Glutamatergic neuron (in vitro differentiated cells): ENCODE results near the gene MICB. TPM values are rescaled to one million over a fixed set of nuclear protein-coding genes. Genes with fewer than 3 reads are reported as not detected.
"Not testable (repeated sequence)": the region's sequence is repeated elsewhere in the genome, so short reads cannot be mapped to it uniquely, and the experiment has no call there.

Experiments used
- DNase-seq: peaks from one replicate; pipeline ENCODE4 v3.0.0; 2022
- H3K27ac Mint-ChIP-seq: one replicate; pipeline ENCODE4 v1.8.0; 2020; ENCODE audit warnings: mild to moderate bottlenecking, mixed read lengths, inconsistent platforms; ENCODE audit not compliant: unreplicated experiment
- H3K27me3 Mint-ChIP-seq: one replicate; pipeline ENCODE4 v1.8.0; 2020; ENCODE audit warnings: mild to moderate bottlenecking, moderate library complexity, mixed read lengths, inconsistent platforms; ENCODE audit not compliant: unreplicated experiment
- H3K36me3 Mint-ChIP-seq: one replicate; pipeline ENCODE4 v1.8.0; 2020; ENCODE audit warnings: mild to moderate bottlenecking, mixed read lengths, inconsistent platforms; ENCODE audit not compliant: unreplicated experiment
- H3K4me1 Mint-ChIP-seq: one replicate; pipeline ENCODE4 v1.8.0; 2020; ENCODE audit warnings: mild to moderate bottlenecking, low read depth, mixed read lengths, inconsistent platforms; ENCODE audit not compliant: unreplicated experiment
- H3K4me3 Mint-ChIP-seq: one replicate; pipeline ENCODE4 v1.8.0; 2020; ENCODE audit warnings: mild to moderate bottlenecking, mixed read lengths, inconsistent platforms; ENCODE audit not compliant: unreplicated experiment
- H3K9me3 Mint-ChIP-seq: one replicate; pipeline ENCODE4 v1.8.0; 2020; ENCODE audit warnings: mild to moderate bottlenecking, moderate library complexity, mixed read lengths, inconsistent platforms; ENCODE audit not compliant: unreplicated experiment
- total RNA-seq: library from RNA; stranded (reverse); fragmentation: NEBNext Ultra II Directional; extraction: Animal tissue kit (Norgen Biotek cat#: 25700); gene quantifications from one replicate; pipeline ENCODE4 v1.2.1, GENCODE V29; 2021; ENCODE audit not compliant: unreplicated experiment
- TF ChIP-seq, protein P1 (sequence below): fragments of 200-600 bp; sonication (generic); IDR thresholded peaks from one replicate; pipeline ENCODE4 v1.5.0; 2021; ENCODE audit not compliant: partially characterized antibody, unreplicated experiment

Gene MICB
- total RNA-seq, 1 donor from 2014 or later = 3.6 TPM

- Mint-ChIP-seq H3K36me3 (no peaks in the 10 kb centered on the region), H3K4me1 (peaks cover 2% of the 10 kb centered on the region), H3K4me3 (no peak overlapping the region), H3K27me3 (peaks cover 4% of the 10 kb centered on the region), H3K27ac (no peak overlapping the region), H3K9me3 (no peaks in the 10 kb centered on the region)
- TF ChIP-seq, protein P1, sequence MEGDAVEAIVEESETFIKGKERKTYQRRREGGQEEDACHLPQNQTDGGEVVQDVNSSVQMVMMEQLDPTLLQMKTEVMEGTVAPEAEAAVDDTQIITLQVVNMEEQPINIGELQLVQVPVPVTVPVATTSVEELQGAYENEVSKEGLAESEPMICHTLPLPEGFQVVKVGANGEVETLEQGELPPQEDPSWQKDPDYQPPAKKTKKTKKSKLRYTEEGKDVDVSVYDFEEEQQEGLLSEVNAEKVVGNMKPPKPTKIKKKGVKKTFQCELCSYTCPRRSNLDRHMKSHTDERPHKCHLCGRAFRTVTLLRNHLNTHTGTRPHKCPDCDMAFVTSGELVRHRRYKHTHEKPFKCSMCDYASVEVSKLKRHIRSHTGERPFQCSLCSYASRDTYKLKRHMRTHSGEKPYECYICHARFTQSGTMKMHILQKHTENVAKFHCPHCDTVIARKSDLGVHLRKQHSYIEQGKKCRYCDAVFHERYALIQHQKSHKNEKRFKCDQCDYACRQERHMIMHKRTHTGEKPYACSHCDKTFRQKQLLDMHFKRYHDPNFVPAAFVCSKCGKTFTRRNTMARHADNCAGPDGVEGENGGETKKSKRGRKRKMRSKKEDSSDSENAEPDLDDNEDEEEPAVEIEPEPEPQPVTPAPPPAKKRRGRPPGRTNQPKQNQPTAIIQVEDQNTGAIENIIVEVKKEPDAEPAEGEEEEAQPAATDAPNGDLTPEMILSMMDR = no peak
- DNase-seq = no peak
These were observed 18.6 kb upstream of the MICB start for GRCh38 chr6:31479151-31479932.

DNA sequence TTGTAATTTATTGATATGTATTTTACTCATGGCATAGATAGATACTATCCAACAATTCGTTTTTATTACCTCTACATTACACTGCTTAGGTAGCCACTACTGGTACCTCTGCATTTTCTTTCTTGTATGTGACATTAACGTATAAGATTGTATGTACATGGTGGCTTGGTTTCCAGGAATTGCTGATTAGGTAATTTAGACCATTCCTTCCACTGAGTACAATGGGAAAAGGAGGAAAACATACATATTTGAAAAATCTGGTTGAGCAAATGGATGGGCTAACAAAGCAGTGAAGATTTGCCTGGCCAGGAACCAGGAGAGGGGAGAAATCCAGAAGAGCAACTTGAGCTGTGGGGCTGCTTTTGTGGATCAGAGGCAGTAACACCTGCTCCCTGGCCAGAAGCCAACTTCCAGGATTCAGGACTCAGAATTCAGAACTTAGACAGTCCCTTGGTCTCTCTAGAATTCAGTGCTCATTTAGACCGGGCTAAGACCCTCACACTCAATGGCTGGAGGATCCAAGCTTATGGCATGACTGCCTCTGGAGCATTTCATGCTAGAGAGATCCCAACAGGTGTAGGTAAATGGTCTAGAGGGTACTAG, 17.9 kb upstream of the MICB start:
- TF ChIP-seq, protein P1 = no peak
- Mint-ChIP-seq H3K36me3 (no peaks in the 10 kb centered on the region), H3K27me3 (peaks cover 4% of the 10 kb centered on the region), H3K9me3 (no peaks in the 10 kb centered on the region), H3K4me3 (no peak overlapping the region), H3K4me1 (peaks cover 2% of the 10 kb centered on the region), H3K27ac (no peak overlapping the region)
- DNase-seq = no peak

DNA sequence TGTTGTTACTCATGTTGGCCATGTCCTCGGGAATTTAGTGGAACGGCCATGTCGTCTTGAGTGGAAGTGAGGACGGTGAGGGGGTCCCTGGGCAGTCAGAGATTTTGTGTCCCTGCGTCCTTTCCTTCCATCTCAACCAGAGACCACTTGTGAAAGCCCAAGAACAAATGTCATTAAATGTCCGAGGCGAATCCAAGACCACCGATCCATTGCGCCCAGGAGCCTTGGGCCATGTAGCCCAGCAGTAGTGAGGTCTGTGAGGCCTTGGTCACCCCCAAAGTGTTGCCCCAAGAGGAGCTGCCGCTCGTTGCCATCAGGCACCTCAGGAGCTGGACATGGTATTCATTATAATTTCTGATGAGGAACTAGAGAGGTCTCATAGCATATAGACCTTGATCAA, 17.4 kb upstream of the MICB start:
- TF ChIP-seq, protein P1 = no peak
- Mint-ChIP-seq H3K27ac (no peak overlapping the region), H3K4me1 (peaks cover 2% of the 10 kb centered on the region), H3K36me3 (no peaks in the 10 kb centered on the region), H3K27me3 (peaks cover 4% of the 10 kb centered on the region), H3K9me3 (no peaks in the 10 kb centered on the region), H3K4me3 (no peak overlapping the region)
- no peak for DNase-seq

DNA sequence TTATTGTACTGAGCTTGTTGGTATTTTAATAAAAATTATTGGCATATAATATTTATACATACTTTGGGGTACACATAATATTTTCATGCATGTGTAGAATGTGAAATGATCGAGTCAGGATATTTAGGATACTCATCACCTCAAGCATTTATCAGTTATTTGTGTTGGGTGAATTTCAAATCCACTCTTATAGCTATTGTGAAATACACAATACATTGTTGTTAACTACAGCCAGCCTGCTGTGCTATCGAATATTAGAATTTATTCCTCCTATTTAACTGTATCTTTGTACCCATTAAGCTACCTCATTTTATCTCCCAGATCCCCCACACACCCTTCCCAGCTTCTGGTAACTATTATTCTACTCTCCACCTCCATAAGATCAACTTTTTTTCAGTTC, 14.6 kb upstream of the MICB start:
- no peak for DNase-seq
- H3K9me3 Mint-ChIP-seq = no peaks in the 10 kb centered on the region
- H3K4me1 Mint-ChIP-seq = peaks cover under 1% of the 10 kb centered on the region
- no peaks in the 10 kb centered on the region for H3K36me3 Mint-ChIP-seq
- TF ChIP-seq, protein P1 = no peak
- no peak overlapping the region for H3K4me3 Mint-ChIP-seq
- no peak overlapping the region for H3K27ac Mint-ChIP-seq
- H3K27me3 Mint-ChIP-seq = peaks cover 4% of the 10 kb centered on the region

GRCh38 chr6:31485055-31485454, 12.9 kb upstream of the MICB start:
- TF ChIP-seq, protein P1 = no peak
- no peak overlapping the region for H3K27ac Mint-ChIP-seq
- H3K4me1 Mint-ChIP-seq = no peaks in the 10 kb centered on the region
- no peaks in the 10 kb centered on the region for H3K9me3 Mint-ChIP-seq
- H3K27me3 Mint-ChIP-seq = no peaks in the 10 kb centered on the region
- no peaks in the 10 kb centered on the region for H3K36me3 Mint-ChIP-seq
- DNase-seq = no peak
- H3K4me3 Mint-ChIP-seq = no peak overlapping the region

DNA sequence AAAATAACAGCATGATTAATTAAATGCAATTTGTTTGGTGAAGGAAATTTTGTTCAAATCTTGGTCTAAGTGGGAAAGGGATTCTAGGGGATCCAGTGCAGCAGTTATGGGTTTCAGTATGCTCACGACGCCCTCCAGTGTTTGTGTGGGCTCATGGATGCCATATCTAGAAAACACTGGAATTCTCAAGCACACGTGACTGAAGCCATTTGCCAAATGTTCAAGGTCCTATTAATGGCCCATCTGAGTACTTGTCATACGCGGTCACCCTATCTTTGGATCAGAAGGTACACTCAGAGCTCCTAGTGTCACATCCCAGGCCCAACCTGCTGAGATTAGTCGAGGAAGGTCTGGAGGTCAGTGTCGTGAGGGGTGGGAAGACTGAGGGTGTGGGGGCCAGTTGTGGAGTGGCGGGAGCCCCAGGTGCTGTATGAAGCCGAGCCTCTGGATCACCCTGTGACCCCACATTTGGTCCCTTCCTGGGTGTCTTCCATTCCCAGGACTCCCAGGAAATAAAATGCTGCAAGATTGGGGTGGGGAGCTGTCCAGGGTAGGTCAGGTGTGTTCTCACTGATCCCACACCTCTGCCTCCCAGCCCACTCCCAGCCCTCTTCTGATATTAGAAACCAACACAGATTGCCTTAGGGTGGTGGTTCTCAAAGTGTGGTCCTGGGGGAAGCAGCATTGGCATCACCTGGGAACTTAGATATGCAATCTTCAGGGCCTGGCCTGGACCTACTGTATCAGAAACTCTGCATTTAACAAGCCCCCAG, 11.7 kb upstream of the MICB start:
- H3K9me3 Mint-ChIP-seq, H3K4me3 Mint-ChIP-seq, DNase-seq, H3K27me3 Mint-ChIP-seq, H3K36me3 Mint-ChIP-seq, H3K27ac Mint-ChIP-seq, H3K4me1 Mint-ChIP-seq: not testable (repeated sequence)

GRCh38 chr6:31487674-31488073, 10.3 kb upstream of the MICB start:
- H3K9me3 Mint-ChIP-seq, H3K4me1 Mint-ChIP-seq, H3K4me3 Mint-ChIP-seq, H3K36me3 Mint-ChIP-seq, H3K27me3 Mint-ChIP-seq, DNase-seq: not testable (repeated sequence)
- H3K27ac Mint-ChIP-seq = peak overlapping the region; percentile 59
